Eye (tissue), 1 donor: ENCODE data around the gene GNG13.
A peak's percentile ranks its signal among the peaks of the same experiment; 100 is the strongest.
"Not testable (repeated sequence)": the region's sequence is repeated elsewhere in the genome, so short reads cannot be mapped to it uniquely, and the experiment has no call there.

Experiments
- DNase-seq: peaks from one replicate; pipeline ENCODE4 v3.0.0-alpha.2; 2015

Gene GNG13

DNA sequence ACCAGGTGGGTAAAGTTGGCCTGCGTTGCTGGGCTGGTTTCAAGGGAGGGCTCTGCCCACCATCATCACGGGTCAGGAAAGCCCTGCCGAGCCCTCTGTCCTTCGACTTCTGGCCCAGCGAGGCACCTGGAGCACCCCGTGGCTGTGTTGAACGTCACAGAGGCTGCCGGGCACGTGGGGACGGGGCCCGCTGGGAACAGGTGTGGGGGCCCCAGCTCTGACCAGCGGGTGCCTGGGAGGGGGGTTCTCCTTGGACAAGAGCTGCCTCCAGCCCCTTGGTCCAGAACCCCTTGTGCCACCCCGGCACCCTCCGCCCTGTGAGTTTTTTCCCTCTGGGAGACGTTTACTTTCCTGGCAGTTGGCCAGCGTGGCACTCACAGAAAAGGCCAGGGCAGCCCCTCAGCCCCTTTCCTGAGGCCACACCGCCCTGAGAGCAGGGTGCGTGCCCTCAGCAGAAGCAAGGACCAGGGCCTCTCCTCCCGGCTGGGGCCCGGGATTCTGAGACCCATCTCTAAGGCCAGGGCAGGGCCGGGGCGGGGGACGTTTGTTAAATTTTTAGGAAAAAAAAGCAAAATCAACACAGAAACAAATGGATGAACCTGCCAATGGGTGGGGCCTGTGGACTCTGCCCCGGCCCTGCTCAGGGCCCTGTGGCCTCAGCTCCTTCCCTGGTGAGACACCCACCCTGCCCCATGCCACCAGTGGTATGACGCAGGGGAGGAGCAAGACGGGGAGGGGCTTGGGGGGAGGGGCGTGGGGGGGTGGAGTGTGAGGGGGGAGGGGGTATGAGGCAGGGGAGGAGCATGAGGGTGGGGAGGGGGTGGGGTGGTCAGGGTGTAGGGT, 31.3 kb upstream of the GNG13 start:
- DNase-seq, result no peak

DNA sequence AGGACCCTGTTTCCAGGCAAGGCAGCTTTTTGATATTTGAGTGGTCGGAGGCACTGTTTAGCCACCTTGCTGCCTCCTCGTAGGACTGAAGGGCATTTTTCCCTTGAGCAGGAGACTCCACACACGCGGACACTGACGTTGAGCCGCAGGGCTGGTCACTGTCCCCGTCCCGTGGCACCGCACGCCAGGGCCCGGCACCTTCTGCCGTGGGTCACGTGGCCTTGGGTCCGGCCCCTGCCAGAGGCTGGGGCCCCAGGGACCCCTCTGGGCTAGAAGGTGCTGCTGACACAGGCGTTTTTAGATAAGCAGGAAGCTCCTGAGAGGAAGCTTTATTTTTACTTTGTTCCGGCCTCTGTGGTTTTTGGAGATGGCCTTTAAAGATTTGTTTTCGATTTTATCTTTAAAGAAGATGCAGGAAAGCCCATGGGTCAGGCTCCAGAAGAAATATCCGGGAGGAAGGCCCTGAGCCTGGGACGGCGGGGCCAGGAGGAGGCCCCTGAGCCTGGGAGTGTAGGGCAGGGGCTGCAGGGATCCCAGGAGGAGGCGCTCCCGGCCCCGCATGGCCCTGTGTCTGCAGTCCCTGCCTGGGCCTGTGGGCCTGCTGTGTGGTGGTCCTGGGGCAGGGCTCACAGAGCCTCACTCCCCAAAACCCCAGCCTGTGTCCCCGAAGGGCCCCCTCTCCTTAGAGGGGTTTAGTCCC, 30.5 kb upstream of the GNG13 start:
- DNase-seq, result no peak

DNA sequence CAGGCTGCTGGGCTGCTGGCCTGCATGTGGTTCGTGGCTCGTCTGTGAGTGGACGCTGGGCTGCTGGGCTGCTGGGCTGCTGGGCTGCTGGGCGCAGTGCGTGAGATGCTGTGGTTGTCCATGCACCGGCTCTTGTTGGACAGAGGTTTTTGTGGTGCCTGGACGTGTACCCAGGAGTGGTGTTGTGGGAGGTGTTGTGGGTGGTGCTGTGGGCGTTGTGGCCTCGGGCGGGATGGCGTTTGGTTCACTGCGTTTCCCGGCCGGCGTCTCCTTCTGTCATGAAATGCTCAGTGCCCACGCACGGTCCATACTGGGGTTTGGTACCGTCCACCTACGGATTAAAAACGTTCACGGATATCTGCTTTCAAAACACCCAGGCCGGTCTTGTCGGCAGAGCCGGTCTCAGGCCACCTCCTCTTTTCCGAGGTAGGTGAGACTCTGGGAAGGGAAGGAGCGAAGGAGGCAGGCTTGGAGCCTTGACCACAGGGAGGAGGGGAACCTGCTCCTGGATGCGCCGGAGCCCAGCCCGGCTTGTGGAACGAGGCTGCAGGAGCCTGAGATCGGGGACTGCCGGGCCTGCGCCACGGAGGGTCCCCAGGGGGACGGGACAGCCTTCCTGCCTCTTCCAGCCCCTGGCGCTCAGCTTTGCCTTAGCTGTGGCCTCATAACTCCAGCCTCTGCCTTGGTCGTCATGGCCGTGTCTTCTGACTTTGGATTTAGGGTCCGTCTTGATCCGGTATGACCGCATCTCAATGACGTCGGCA, 29.8 kb upstream of the GNG13 start:
- DNase-seq, result no peak

DNA sequence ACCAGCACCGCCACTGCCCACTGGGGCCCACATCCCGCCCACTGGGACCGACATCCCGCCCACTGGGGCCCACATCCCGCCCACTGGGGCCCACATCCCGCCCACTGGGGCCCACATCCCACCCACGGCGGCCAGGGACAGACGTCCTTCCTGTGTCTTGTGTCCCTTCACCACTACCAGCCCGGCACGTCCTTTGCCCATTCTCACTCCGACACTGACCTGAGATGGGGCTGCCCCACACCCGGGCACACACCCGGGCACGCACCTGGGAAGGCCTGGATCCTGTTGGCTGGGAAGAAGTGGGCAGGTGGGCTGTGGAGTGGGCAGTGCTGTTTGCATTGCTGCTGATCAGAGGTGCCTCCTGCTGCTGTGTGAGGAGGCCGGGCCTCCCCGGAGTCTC, 28.4 kb upstream of the GNG13 start:
- no peak for DNase-seq

- no peak for DNase-seq
These were observed 27.0 kb upstream of the GNG13 start for GRCh38 chr16:827513-827912.

- DNase-seq, result peak; percentile 61
These were observed 25.0 kb upstream of the GNG13 start for GRCh38 chr16:825341-826061.

- DNase-seq, result no peak
These were observed 24.1 kb upstream of the GNG13 start for GRCh38 chr16:824601-825000.

- DNase-seq, result no peak
These were observed 23.7 kb upstream of the GNG13 start for GRCh38 chr16:824194-824593.

DNA sequence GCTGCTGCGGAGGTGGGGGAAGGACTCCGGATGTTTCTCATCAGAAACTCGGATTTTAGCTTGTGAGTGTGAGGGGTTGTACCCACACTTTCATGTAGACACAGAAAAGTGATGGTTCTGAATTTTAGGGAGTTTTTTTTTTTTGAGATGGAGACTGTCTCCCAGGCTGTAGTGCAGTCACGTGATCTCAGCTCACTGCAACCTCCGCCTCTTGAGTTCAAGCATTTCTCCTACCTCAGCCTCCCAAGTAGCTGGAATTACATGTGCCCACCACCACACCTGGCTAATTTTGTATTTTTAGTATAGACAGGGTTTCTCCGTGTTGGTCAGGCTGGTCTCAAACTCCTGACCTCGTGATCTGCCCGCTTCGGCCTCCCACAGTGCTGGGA, 22.4 kb upstream of the GNG13 start:
- DNase-seq, result no peak

GRCh38 chr16:822174-822908, 21.8 kb upstream of the GNG13 start:
- DNase-seq, result no peak

GRCh38 chr16:821751-822150, 21.2 kb upstream of the GNG13 start:
- no peak for DNase-seq

DNA sequence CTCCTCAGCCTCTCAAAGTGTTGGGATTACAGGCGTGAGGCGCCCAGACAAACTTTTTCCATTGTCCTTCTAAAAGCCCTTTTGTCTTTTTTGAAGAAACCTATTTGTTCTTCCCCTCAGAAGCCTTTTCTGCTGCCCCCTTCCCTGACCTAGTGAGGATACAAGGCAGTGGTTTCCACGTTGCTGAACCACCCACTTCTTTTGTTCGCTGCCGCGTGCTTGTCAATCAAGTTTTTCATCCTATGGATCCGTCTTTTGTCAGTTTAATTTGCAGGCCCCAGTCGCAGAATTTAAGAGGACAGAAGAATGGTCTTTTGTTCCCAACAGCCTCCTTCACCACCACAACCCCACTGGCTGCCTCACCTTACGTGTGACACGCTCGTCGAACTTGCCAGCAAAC, 20.2 kb upstream of the GNG13 start:
- DNase-seq, result no peak

DNA sequence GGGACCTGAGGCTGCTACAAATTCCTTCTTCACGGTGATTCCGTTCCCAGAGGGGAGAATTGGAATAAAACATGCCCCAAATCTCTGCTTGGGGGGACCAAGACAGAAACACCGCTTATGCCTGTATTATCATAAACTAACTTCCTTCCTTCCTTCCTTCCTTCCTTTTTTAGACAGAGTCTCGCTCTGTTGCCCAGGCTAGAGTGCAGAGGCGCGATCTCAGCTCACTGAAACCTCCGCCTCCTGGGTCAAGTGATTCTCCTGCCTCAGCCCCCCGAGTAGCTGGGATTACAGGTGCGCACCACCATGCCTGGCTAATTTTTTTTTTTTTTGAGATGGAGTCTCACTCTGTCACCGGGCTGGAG, 19.5 kb upstream of the GNG13 start:
- DNase-seq, result not testable (repeated sequence)

DNA sequence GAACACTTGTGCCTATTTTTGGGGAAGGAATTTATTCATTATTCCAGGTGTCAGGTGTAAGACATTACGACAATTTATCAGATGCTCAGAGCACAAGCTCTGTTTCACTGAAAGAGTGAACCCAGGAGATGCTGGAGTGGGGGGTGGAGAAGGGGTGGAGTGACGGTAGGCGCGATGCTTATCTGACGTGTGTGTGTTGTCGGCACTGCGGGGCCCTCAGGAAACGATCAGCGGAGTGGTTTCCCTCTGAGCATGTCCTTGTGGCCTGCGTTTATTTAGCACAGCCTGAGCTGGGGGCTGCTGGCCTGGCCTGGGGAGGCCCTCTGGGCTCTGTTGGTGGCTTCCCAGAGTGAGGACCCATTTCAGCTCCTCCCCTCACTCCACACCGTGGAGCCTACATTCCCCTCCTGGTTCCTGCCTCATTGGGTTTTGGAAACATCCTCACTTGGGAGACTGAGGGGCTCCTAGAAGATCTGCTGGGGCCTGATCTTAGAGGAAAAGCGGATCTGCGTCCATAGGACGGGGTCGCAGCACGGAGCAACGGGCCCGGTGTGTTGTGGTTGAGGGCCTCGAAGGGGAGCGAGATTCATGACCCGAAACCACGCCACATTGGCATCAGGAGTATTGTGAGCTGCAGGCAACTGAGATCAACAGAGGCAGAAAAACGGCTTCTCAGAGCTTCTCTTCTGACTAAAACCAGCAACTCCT, 19.0 kb upstream of the GNG13 start:
- DNase-seq, result no peak

DNA sequence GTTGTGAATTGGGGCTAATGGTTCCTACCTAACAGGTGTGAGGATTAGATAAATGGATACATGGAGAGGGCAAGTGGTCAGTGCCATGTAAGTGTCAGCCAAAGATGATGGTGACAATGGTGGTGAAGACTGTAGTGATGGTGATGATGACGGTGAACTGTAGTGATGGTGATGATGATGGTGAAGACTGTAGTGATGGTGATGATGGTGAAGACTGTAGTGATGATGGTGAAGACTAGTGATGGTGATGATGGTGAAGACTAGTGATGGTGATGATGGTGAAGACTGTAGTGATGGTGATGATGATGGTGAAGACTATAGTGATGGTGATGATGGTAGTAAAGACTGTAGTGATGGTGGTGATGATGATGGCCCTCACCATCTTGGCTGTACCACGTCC, 18.1 kb upstream of the GNG13 start:
- DNase-seq, result no peak

DNA sequence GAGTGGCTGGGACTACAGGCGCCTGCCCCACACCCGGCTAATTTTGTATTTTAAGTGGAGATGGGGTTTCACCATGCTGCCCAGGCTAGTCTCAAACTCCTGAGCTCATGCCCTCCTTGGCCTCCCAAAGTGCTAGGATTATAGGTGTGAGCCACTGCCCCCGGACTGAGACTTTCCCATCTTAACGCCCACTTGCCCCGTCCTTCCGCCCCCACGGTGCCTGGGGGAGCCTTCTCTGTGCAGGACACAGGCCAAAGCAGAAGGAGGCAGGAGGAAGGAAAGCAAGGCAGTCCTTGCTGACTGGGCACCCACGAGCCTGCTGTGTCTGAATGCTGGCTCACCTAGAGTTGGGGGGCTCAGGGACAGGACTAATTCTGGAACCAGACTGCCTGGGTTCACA, 17.6 kb upstream of the GNG13 start:
- no peak for DNase-seq

- no peak for DNase-seq
These were observed 16.7 kb upstream of the GNG13 start for GRCh38 chr16:817001-817906.

DNA sequence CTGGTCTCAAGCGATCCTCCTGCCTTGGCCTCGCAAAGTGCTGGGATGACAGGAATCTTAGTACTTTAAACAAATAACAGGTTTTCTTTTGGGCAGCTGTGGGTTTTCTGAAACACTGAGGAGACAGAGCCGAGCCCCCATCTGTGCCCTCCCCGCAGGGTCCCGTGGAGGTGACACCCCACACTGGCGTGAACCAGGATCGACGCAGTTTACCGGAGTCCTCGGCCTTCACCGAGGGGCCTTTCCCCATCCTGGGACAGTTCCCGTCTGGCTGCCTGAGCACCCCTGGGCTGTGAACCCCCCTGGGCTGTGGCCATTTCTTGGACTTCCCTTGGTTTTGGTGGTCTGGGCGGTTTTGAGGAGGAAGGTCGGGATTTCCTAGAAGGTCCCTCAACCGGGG, 15.3 kb upstream of the GNG13 start:
- DNase-seq, result no peak

DNA sequence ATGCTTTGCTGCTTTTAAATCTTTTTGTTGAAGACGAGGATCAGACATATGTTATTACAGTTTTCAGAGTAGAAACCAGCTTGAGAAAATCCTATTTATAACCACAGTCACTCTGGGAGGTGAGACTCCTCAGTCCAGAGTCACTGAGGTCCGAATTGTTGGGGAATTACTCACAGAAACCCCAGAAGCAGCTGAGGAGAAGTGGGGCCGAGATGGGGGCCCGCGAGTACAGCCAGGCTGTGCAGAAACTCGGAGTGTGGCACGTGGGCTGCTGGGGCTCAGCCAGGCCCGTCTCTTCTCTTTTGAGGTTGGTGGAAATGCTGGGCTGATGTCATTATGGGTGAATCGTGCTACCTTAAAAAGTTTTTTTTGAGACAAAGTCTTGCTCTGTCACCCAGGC, 14.4 kb upstream of the GNG13 start:
- DNase-seq, result no peak

DNA sequence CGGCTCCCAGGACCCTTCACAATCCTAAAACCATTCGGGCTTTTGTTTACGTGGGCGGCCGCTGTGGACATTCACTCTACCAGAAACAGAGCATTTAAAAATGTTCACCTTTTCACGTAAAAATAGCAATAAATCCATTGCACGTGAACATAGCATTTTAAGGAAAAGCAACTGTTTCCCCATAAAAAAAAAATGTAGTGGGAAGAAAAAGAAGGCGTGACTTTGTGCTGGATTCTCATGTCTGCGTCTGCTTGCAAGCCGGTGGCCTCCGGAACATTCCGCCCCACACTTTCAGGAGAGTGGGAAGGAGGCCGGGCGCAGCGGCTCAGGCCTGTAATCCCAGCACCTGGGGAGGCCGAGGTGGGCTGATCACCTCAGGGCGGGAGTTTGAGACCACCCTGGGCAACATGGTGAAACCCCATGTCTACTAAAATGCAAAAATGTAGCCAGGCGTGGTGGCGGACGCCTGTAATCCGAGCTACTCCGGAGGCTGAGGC, 13.4 kb upstream of the GNG13 start:
- no peak for DNase-seq
